Keratinocyte (primary cell): ENCODE data around the gene CDKN1C. TPM values are rescaled to one million over a fixed set of nuclear protein-coding genes. Genes with fewer than 3 reads are reported as not detected.

Experiments used
- DNase-seq: peaks from one replicate; pipeline ENCODE4 v3.0.0-alpha.2; 2011; ENCODE audit warnings: low read depth, missing footprints, low spot score
- FAIRE-seq: peaks from 2 replicates; lab custom pipeline; 2011; peaks lifted over from hg19 to GRCh38; lab: Jason Lieb, UNC
- H2AFZ ChIP-seq: 2 replicates; pipeline ENCODE4 v1.6.0; 2012; ENCODE audit warnings: low read length, control low read depth, inconsistent platforms; ENCODE audit not compliant: control insufficient read depth
- H3K27ac ChIP-seq: 2 replicates; pipeline ENCODE4 v1.5.1; 2011; ENCODE audit warnings: low read length; ENCODE audit not compliant: control insufficient read depth, insufficient read depth
- H3K27me3 ChIP-seq: 3 replicates; pipeline ENCODE4 v1.6.0; 2011; ENCODE audit warnings: low read length; ENCODE audit not compliant: control insufficient read depth, insufficient read depth; ENCODE audit errors: extremely low read depth
- H3K36me3 ChIP-seq, 2 experiments: 2 replicates in 1 of 2; 3 replicates in 1 of 2; pipeline ENCODE4 v1.5.1; 2011; ENCODE audit warnings: low read length in 2 of 2, mild to moderate bottlenecking in 1 of 2; ENCODE audit not compliant: control insufficient read depth in 2 of 2, insufficient read depth in 2 of 2; ENCODE audit errors: extremely low read depth in 1 of 2
- H3K4me1 ChIP-seq: 3 replicates; pipeline ENCODE4 v1.5.1; 2011; ENCODE audit warnings: low read length; ENCODE audit not compliant: control insufficient read depth, insufficient read depth; ENCODE audit errors: extremely low read depth
- H3K4me2 ChIP-seq: 3 replicates; pipeline ENCODE4 v1.6.0; 2011; ENCODE audit warnings: low read depth, low read length; ENCODE audit not compliant: control insufficient read depth, insufficient read depth; ENCODE audit errors: extremely low read depth
- H3K4me3 ChIP-seq, 3 experiments: fragments of 200-600 bp in 1 of 3; sonication (generic) in 1 of 3; 2 replicates in 2 of 3; 3 replicates in 1 of 3; pipeline ENCODE4 v1.5.1; 2011 to 2016; ENCODE audit warnings: low read length in 3 of 3, mild to moderate bottlenecking in 3 of 3, control low read depth in 2 of 3, inconsistent platforms in 1 of 3, low read depth in 1 of 3, mixed read lengths in 1 of 3, mixed run types in 1 of 3, moderate library complexity in 1 of 3; ENCODE audit not compliant: control insufficient read depth in 2 of 3, insufficient read depth in 2 of 3; ENCODE audit errors: extremely low read depth in 1 of 3
- H3K79me2 ChIP-seq: 2 replicates; pipeline ENCODE4 v1.6.0; 2012; ENCODE audit warnings: low read length; ENCODE audit not compliant: control insufficient read depth, insufficient read depth
- H3K9ac ChIP-seq: 3 replicates; pipeline ENCODE4 v1.6.0; 2011; ENCODE audit warnings: low read length; ENCODE audit not compliant: control insufficient read depth, insufficient read depth; ENCODE audit errors: extremely low read depth
- H3K9me1 ChIP-seq: 3 replicates; pipeline ENCODE4 v1.6.0; 2011; ENCODE audit warnings: low read length; ENCODE audit not compliant: control insufficient read depth, insufficient read depth; ENCODE audit errors: extremely low read depth
- H3K9me3 ChIP-seq: 2 replicates; pipeline ENCODE4 v1.5.1; 2012; ENCODE audit warnings: low read depth, low read length; ENCODE audit not compliant: control insufficient read depth
- H4K20me1 ChIP-seq: 3 replicates; pipeline ENCODE4 v1.6.0; 2011; ENCODE audit warnings: low read length; ENCODE audit not compliant: control insufficient read depth, insufficient read depth; ENCODE audit errors: extremely low read depth
- EZH2 ChIP-seq: IDR thresholded peaks from one replicate; pipeline ENCODE4 v1.6.1; 2012; ENCODE audit warnings: inconsistent platforms, mild to moderate bottlenecking, low read length, moderate library complexity
- dilution Hi-C: fragments of 300-500 bp; cut with MboI; formaldehyde crosslinking; loops from one replicate; pipeline ENCODE4 v1.7.0; 2020; ENCODE audit warnings: low sequenced_read_pairs; ENCODE audit not compliant: extremely low pct_ligation_motif_present
- polyA plus RNA-seq, 5 experiments: library from polyadenylated mRNA; depleted of rRNA in 3 of 5; stranded (reverse) in 3 of 5; stranded (forward) in 1 of 5; unstranded in 1 of 5; fragments of >200 nt; gene quantifications; 1 replicate in 1 of 5; 2 replicates in 3 of 5; 3 replicates in 1 of 5; pipeline versions ENCODE4 v1.2.1 to v1.2.3, GENCODE V29; 2011 to 2012; ENCODE audit warnings: missing spikeins in 2 of 5, low read depth in 1 of 5, low replicate concordance in 1 of 5
- TF ChIP-seq, protein P1 (sequence below), 3 experiments: IDR thresholded peaks in 1 of 3; conservative IDR thresholded peaks in 1 of 3; optimal IDR thresholded peaks in 1 of 3; 2 replicates in 2 of 3; 3 replicates in 1 of 3; pipeline versions ENCODE3 to v1.5.1; 2011; ENCODE audit warnings: low read length in 3 of 3, mild to moderate bottlenecking in 3 of 3, moderate library complexity in 2 of 3, control low read depth in 1 of 3, inconsistent platforms in 1 of 3; ENCODE audit not compliant: insufficient read depth in 2 of 3; ENCODE audit errors: extremely low read depth in 1 of 3

The CDKN1C gene
- polyA plus RNA-seq, 1 donor (not counting 4 experiments of a cell fraction or from before 2014, with no cell fraction given): 0.37 TPM

DNA sequence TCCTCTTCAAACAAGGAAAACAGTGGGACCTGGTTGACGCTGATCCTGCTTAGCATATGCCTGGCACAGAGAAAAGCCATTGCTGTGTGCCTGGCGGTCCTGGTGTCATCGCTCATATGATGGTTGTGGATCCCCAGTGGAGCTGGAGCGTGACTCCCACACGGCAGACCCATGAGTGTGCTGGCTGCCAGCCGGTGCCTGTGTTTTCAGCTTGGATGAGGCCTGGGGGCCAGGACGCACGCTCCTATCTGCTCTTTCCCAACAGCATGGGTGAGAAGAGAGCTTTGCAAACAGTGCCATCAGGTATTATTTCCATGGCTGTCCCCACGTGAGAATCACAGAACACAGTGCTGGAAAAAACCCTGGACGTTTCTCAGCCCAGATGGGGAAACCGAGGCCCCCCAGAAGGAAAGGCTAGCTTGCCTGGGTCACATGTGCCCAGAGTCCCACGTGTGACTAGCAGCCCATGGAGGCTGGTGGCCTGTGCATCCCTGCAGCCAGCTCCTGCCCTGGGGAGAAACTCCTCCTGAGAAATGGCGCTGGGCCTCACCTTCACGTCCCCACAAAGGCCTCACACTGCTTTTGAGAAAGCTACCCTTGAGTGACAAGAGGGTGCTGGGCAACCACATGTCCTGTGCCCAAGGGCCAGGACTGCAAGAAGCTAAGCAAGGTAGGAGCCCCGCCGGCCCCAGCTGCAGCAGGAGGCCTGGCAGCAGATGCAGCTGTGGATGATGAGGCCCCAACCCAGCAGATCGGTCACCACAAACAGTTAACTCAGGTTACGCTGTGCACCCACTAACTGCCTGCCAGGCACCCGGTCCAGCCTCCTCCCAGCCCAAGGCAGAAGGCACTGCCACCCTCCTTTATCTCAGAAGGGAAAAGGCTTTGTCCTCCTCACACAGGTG is 4.2 kb downstream of the CDKN1C start:
- peaks cover 4% of the 10 kb centered on the region for H3K4me1 ChIP-seq
- dilution Hi-C loops: no loop called here
- H3K36me3 ChIP-seq: no peaks in the 10 kb centered on the region
- no peak overlapping the region for H2AFZ ChIP-seq
- peaks cover 57% of the 10 kb centered on the region for H3K27me3 ChIP-seq
- H3K4me2 ChIP-seq: no peak overlapping the region
- no peak for FAIRE-seq
- no peak overlapping the region for H3K4me3 ChIP-seq
- no peaks in the 10 kb centered on the region for H3K9me3 ChIP-seq
- DNase-seq: no peak
- H4K20me1 ChIP-seq: no peaks in the 10 kb centered on the region
- TF ChIP-seq EZH2: no peak
- TF ChIP-seq, protein P1, sequence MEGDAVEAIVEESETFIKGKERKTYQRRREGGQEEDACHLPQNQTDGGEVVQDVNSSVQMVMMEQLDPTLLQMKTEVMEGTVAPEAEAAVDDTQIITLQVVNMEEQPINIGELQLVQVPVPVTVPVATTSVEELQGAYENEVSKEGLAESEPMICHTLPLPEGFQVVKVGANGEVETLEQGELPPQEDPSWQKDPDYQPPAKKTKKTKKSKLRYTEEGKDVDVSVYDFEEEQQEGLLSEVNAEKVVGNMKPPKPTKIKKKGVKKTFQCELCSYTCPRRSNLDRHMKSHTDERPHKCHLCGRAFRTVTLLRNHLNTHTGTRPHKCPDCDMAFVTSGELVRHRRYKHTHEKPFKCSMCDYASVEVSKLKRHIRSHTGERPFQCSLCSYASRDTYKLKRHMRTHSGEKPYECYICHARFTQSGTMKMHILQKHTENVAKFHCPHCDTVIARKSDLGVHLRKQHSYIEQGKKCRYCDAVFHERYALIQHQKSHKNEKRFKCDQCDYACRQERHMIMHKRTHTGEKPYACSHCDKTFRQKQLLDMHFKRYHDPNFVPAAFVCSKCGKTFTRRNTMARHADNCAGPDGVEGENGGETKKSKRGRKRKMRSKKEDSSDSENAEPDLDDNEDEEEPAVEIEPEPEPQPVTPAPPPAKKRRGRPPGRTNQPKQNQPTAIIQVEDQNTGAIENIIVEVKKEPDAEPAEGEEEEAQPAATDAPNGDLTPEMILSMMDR (optimal IDR thresholded peaks at IDR 0.05 in 1 of 3, IDR thresholded peaks at IDR 0.05 in 1 of 3, conservative IDR thresholded peaks at IDR 0.05 in 1 of 3; ENCODE audit: extremely low read depth in 1 of 3, insufficient read depth in 2 of 3, low read length in 3 of 3): no peak
- H3K9ac ChIP-seq: no peak overlapping the region
- no peaks in the 10 kb centered on the region for H3K79me2 ChIP-seq
- no peaks in the 10 kb centered on the region for H3K9me1 ChIP-seq
- H3K27ac ChIP-seq: no peak overlapping the region

DNA sequence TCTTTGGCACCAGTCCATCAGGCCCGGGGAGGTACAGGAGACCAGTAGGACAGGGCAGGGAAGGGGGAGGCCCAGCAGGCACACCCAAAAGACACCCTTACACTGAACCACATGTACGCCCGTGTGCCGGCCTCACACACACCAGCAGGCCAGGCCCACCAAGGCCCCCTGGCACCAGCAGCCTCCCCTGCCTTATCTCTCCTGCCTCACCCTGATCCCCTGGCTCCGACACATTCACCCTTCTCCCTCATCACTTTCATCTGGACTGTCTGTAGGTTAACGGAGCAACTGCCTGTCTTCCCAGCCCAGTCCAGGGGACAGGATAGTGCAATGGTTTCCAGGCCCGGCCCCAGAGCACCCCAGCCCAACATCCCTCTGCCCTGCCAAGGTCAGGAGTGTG is 4.9 kb downstream of the CDKN1C start:
- no peaks in the 10 kb centered on the region for H4K20me1 ChIP-seq
- H3K79me2 ChIP-seq: no peaks in the 10 kb centered on the region
- H3K4me2 ChIP-seq: no peak overlapping the region
- no peaks in the 10 kb centered on the region for H3K36me3 ChIP-seq
- peaks cover 57% of the 10 kb centered on the region for H3K27me3 ChIP-seq
- peaks cover 4% of the 10 kb centered on the region for H3K4me1 ChIP-seq
- no peaks in the 10 kb centered on the region for H3K9me1 ChIP-seq
- no peak overlapping the region for H3K4me3 ChIP-seq
- TF ChIP-seq, protein P1 (optimal IDR thresholded peaks at IDR 0.05 in 1 of 3, IDR thresholded peaks at IDR 0.05 in 1 of 3, conservative IDR thresholded peaks at IDR 0.05 in 1 of 3; ENCODE audit: extremely low read depth in 1 of 3, insufficient read depth in 2 of 3, low read length in 3 of 3): no peak
- TF ChIP-seq EZH2: no peak
- dilution Hi-C loops: no loop called here
- DNase-seq (no peak), FAIRE-seq (no peak)
- H3K9me3 ChIP-seq: no peaks in the 10 kb centered on the region
- no peak overlapping the region for H2AFZ ChIP-seq
- no peak overlapping the region for H3K9ac ChIP-seq
- no peak overlapping the region for H3K27ac ChIP-seq
